Measurements from ENCODE around the gene TGFBI.

DNA sequence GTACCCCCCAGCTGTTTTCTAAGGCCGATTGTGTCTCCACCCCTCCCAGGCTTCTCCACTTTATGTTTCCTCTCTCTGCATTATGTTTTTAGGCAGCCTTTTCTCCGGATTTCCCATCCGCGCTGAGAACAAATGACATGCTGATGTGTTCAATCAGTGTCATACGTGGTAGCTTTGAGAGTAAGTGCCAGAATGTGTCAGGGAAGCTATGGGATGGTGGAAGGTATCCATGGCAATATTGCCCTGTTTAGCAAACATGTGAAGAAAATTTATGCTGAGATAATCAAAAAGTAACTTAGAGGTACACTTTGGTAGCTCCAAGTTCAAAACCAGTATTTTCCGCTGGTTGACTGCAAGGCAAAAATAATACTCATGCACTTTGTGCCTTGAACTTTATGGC is 37.4 kb upstream of the TGFBI start:
- TF ChIP-seq, protein P1, sequence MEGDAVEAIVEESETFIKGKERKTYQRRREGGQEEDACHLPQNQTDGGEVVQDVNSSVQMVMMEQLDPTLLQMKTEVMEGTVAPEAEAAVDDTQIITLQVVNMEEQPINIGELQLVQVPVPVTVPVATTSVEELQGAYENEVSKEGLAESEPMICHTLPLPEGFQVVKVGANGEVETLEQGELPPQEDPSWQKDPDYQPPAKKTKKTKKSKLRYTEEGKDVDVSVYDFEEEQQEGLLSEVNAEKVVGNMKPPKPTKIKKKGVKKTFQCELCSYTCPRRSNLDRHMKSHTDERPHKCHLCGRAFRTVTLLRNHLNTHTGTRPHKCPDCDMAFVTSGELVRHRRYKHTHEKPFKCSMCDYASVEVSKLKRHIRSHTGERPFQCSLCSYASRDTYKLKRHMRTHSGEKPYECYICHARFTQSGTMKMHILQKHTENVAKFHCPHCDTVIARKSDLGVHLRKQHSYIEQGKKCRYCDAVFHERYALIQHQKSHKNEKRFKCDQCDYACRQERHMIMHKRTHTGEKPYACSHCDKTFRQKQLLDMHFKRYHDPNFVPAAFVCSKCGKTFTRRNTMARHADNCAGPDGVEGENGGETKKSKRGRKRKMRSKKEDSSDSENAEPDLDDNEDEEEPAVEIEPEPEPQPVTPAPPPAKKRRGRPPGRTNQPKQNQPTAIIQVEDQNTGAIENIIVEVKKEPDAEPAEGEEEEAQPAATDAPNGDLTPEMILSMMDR (IDR thresholded peaks at IDR 0.05; ENCODE audit: insufficient read depth, low read length, poor library complexity, severe bottlenecking) = no peak
- no peak for TF ChIP-seq EZH2phosphoT487 (conservative IDR thresholded peaks at IDR 0.05; ENCODE audit: low read length)

Data from SU-DHL-6 (cell line).